Trophoblast cell (in vitro differentiated cells and primary cell): Measurements from ENCODE around the gene GTF2A2.
"Not testable (repeated sequence)": the region's sequence is repeated elsewhere in the genome, so short reads cannot be mapped to it uniquely, and the experiment has no call there.

ENCODE experiments used
- DNase-seq, 2 donors: peaks; one replicate each; pipeline ENCODE4 v3.0.0-alpha.2; 2016
- H2AFZ ChIP-seq: 2 replicates; pipeline ENCODE4 v1.6.1; 2013; ENCODE audit warnings: low read length, moderate library complexity, mild to moderate bottlenecking; ENCODE audit not compliant: insufficient read depth, poor library complexity
- H2AK5ac ChIP-seq: 2 replicates; pipeline ENCODE4 v1.6.1; 2013; ENCODE audit warnings: mild to moderate bottlenecking, low read length
- H2BK120ac ChIP-seq: 2 replicates; pipeline ENCODE4 v1.6.1; 2013; ENCODE audit warnings: low read length, mild to moderate bottlenecking, moderate library complexity; ENCODE audit not compliant: insufficient read depth, poor library complexity
- H2BK12ac ChIP-seq: 2 replicates; pipeline ENCODE4 v1.6.1; 2013; ENCODE audit warnings: mild to moderate bottlenecking, low read length, moderate library complexity
- H2BK5ac ChIP-seq: 2 replicates; pipeline ENCODE4 v1.6.1; 2013; ENCODE audit warnings: low read length, low read depth, moderate library complexity, mild to moderate bottlenecking; ENCODE audit not compliant: poor library complexity
- H3K14ac ChIP-seq: 2 replicates; pipeline ENCODE4 v1.6.1; 2013; ENCODE audit warnings: mild to moderate bottlenecking, low read length
- H3K18ac ChIP-seq: 2 replicates; pipeline ENCODE4 v1.6.1; 2013; ENCODE audit warnings: mild to moderate bottlenecking, low read length
- H3K23ac ChIP-seq: 2 replicates; pipeline ENCODE4 v1.6.1; 2013; ENCODE audit warnings: low read length
- H3K27ac ChIP-seq: 2 replicates; pipeline ENCODE4 v1.5.1; 2013; ENCODE audit warnings: low read depth, mild to moderate bottlenecking, inconsistent platforms, low read length, moderate library complexity
- H3K27me3 ChIP-seq: 2 replicates; pipeline ENCODE4 v1.6.1; 2013; ENCODE audit warnings: inconsistent platforms, mild to moderate bottlenecking, low read length, moderate library complexity; ENCODE audit not compliant: insufficient read depth
- H3K36me3 ChIP-seq, 2 experiments: 1 replicate in 1 of 2; 2 replicates in 1 of 2; pipeline ENCODE4 v1.6.1; 2013; ENCODE audit warnings: low read length in 2 of 2, mild to moderate bottlenecking in 2 of 2, moderate library complexity in 1 of 2; ENCODE audit not compliant: insufficient read depth in 2 of 2, control insufficient read depth in 1 of 2
- H3K4ac ChIP-seq: 2 replicates; pipeline ENCODE4 v1.6.1; 2013; ENCODE audit warnings: low read depth, mild to moderate bottlenecking, low read length, moderate library complexity
- H3K4me1 ChIP-seq, 2 experiments: 1 replicate in 1 of 2; 2 replicates in 1 of 2; pipeline ENCODE4 v1.6.1; 2013; ENCODE audit warnings: low read length in 2 of 2, mild to moderate bottlenecking in 2 of 2, moderate library complexity in 1 of 2; ENCODE audit not compliant: insufficient read depth in 2 of 2, control insufficient read depth in 1 of 2
- H3K4me2 ChIP-seq: 2 replicates; pipeline ENCODE4 v1.6.1; 2013; ENCODE audit warnings: inconsistent platforms, mild to moderate bottlenecking, low read length, moderate library complexity
- H3K4me3 ChIP-seq: 2 replicates; pipeline ENCODE4 v1.5.1; 2013; ENCODE audit warnings: mild to moderate bottlenecking, low read depth, low read length, inconsistent platforms
- H3K79me1 ChIP-seq: one replicate; pipeline ENCODE4 v1.6.1; 2013; ENCODE audit warnings: low read length
- H3K79me2 ChIP-seq: 2 replicates; pipeline ENCODE4 v1.6.1; 2013; ENCODE audit warnings: low read length, mild to moderate bottlenecking; ENCODE audit not compliant: control insufficient read depth, insufficient read depth, poor library complexity
- H3K9ac ChIP-seq: 2 replicates; pipeline ENCODE4 v1.6.1; 2013; ENCODE audit warnings: mild to moderate bottlenecking, low read length
- H3K9me3 ChIP-seq: 2 replicates; pipeline ENCODE4 v1.6.1; 2013; ENCODE audit warnings: low read depth, mild to moderate bottlenecking, control low read depth, inconsistent platforms, low read length; ENCODE audit not compliant: insufficient read depth
- H4K12ac ChIP-seq: 2 replicates; pipeline ENCODE4 v1.6.1; 2013; ENCODE audit warnings: low read depth, mild to moderate bottlenecking, low read length, moderate library complexity
- H4K8ac ChIP-seq: 2 replicates; pipeline ENCODE4 v1.6.1; 2013; ENCODE audit warnings: low read depth, mild to moderate bottlenecking, low read length, moderate library complexity
- H4K91ac ChIP-seq: one replicate; pipeline ENCODE4 v1.6.1; 2013; ENCODE audit warnings: low read depth, mild to moderate bottlenecking, low read length, moderate library complexity
- WGBS: extraction: QIAGEN DNeasy Blood & Tissue Kit; methylation state at CpG from one replicate; pipeline ENCODE4 v1.1.7; 2013; ENCODE audit warnings: missing lambda C conversion rate; ENCODE audit not compliant: insufficient read length, insufficient coverage; ENCODE audit errors: extremely low coverage; 5-methylcytosine and 5-hydroxymethylcytosine counted together

The GTF2A2 gene

DNA sequence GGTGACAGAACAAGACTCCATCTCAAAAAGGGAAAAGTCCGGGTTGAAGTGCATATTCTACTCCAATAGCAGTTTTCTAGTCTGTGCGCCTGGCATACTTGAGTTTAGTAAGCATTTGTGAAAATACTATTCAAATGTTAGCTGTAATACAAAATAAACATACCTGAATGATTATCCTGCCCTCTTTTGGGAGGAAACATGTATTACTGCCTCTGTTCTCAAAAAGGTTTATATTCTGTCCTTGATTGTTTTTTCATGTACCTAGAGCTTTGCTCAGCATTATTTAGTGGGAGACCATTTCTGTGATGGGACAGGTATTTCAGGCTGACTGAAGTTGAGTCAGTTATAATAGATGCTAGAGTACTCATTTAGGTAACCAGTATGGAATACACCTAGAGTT is 19.8 kb downstream of the GTF2A2 start:
- H3K18ac ChIP-seq, H4K8ac ChIP-seq: not testable (repeated sequence)
- no CpG with 5 or more reads among the region's 2 CpGs for WGBS

DNA sequence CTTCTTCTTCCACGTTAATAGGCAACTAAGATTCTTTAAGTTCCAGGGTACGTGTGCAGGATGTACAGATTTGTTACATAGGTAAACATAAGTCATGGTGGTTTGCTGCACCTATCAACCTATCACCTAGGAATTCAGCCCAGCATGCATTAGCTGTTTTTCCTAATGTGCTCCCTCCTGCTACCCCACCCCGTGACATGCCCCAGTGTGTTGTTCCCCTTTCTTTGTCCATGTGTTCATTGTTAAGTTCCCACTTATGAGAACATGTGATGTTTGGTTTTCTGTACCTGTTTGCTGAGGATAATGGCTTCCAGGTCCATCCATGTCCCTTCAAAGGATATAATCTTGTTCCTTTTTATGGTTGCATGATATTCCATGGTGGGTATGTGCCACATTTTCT is 21.1 kb downstream of the GTF2A2 start:
- Histone ChIP-seq H2BK5ac (no peak overlapping the region), H3K79me2 (no peaks in the 10 kb centered on the region), H3K23ac (no peak overlapping the region), H4K91ac (no peak overlapping the region), H3K27ac (no peak overlapping the region), H3K79me1 (no peaks in the 10 kb centered on the region), H3K4me3 (no peak overlapping the region), H3K9me3 (no peaks in the 10 kb centered on the region), H2BK120ac (no peak overlapping the region), H3K4ac (no peak overlapping the region), H4K12ac (no peak overlapping the region), H2AFZ (no peak overlapping the region), H3K18ac (no peak overlapping the region), H3K4me1 (no peaks in the 10 kb centered on the region), H4K8ac (no peak overlapping the region), H3K27me3 (no peaks in the 10 kb centered on the region), H2BK12ac (no peak overlapping the region), H3K4me2 (no peak overlapping the region), H3K14ac (no peak overlapping the region), H2AK5ac (no peak overlapping the region), H3K9ac (no peak overlapping the region), H3K36me3 (peaks cover 2 to 5% of the 10 kb centered on the region in 2 experiments)
- WGBS: no CpG with 5 or more reads among the region's 3 CpGs
- DNase-seq: no peak

More for the DNA sequence above, 19.8 kb downstream of the GTF2A2 start:
- not testable (repeated sequence) for H3K23ac ChIP-seq, H2AFZ ChIP-seq, H3K4me1 ChIP-seq, H2BK12ac ChIP-seq, H3K79me2 ChIP-seq, H3K4me2 ChIP-seq, H3K27me3 ChIP-seq, H3K36me3 ChIP-seq, H3K4ac ChIP-seq, H2BK5ac ChIP-seq, H3K4me3 ChIP-seq, H4K12ac ChIP-seq, H2BK120ac ChIP-seq, H3K9ac ChIP-seq, H2AK5ac ChIP-seq, H4K91ac ChIP-seq, H3K79me1 ChIP-seq, H3K14ac ChIP-seq, H3K27ac ChIP-seq, H3K9me3 ChIP-seq, DNase-seq

DNA sequence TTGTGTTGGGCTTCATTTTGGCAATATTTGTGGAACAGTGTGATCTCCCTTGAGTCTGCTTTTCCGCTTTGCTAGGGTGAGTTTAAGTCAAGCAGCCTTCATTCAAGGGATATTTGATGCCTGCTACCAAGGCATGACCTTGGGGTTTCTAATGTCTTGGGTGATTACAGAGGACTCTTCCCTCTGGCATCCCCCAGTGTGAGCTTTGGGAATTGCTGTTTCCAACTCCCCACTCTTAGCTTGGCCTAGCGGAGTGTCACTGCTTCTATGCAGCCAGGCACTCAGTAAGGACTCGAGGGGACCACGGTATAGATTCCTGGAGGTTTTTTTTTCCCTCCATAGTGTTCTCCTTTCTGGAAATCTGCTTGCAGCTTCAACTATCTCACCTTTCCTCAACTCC is 24.6 kb downstream of the GTF2A2 start:
- WGBS: no CpG with 5 or more reads among the region's 4 CpGs
- no peak for DNase-seq
- no peak overlapping the region for H3K4ac ChIP-seq

DNA sequence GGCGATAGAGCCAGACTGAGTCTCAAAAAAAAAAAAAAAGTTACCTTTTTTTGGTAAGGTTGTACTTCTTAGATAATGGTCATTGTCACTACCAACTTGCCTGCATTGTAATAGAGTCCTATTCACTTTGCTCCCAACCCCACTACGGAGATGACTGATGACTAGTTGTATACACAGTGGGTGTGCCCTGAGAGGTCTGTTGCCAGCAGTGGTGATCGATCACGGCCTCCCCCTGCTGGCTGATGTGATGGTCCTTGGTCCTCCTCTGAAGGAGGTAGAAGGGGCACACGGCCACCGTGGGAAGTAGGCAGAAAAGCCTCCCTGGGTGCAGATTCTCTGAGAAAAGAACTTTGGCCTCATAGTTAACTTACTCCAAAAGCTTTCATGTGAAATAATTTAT is 35.0 kb downstream of the GTF2A2 start:
- H3K4me3 ChIP-seq: no peak overlapping the region
- H2BK120ac ChIP-seq: no peak overlapping the region
- WGBS: no CpG with 5 or more reads among the region's 6 CpGs
- no peaks in the 10 kb centered on the region for H3K9me3 ChIP-seq
- H3K18ac ChIP-seq: no peak overlapping the region
- no peak overlapping the region for H4K8ac ChIP-seq
- H3K79me1 ChIP-seq: no peaks in the 10 kb centered on the region
- H3K23ac ChIP-seq: no peak overlapping the region
- H3K4ac ChIP-seq: no peak overlapping the region
- H2AFZ ChIP-seq: no peak overlapping the region
- H3K4me2 ChIP-seq: no peak overlapping the region
- H2BK12ac ChIP-seq: no peak overlapping the region
- no peaks in the 10 kb centered on the region for H3K4me1 ChIP-seq
- H2BK5ac ChIP-seq: no peak overlapping the region
- H3K27ac ChIP-seq: no peak overlapping the region
- no peak overlapping the region for H3K9ac ChIP-seq
- no peak overlapping the region for H4K12ac ChIP-seq
- no peaks in the 10 kb centered on the region for H3K36me3 ChIP-seq
- no peaks in the 10 kb centered on the region for H3K27me3 ChIP-seq
- H4K91ac ChIP-seq: no peak overlapping the region
- H3K14ac ChIP-seq: no peak overlapping the region
- H3K79me2 ChIP-seq: no peaks in the 10 kb centered on the region
- H2AK5ac ChIP-seq: no peak overlapping the region
- peak in 1 of 2 donors; percentile 25 for DNase-seq

More for the DNA sequence above, 24.6 kb downstream of the GTF2A2 start:
- Histone ChIP-seq H2BK5ac (no peak overlapping the region), H2AK5ac (no peak overlapping the region), H3K18ac (no peak overlapping the region), H3K14ac (no peak overlapping the region), H3K4me2 (no peak overlapping the region), H2BK120ac (no peak overlapping the region), H3K9ac (no peak overlapping the region), H3K79me2 (no peaks in the 10 kb centered on the region), H3K79me1 (no peaks in the 10 kb centered on the region), H3K4me1 (no peaks in the 10 kb centered on the region), H4K8ac (no peak overlapping the region), H2BK12ac (no peak overlapping the region), H2AFZ (no peak overlapping the region), H3K27ac (no peak overlapping the region), H3K27me3 (no peaks in the 10 kb centered on the region), H3K9me3 (no peaks in the 10 kb centered on the region), H4K91ac (no peak overlapping the region), H3K36me3 (no peaks in the 10 kb centered on the region), H3K4me3 (no peak overlapping the region), H3K23ac (no peak overlapping the region), H4K12ac (no peak overlapping the region)
